WERI-Rb-1 (cell line): Measurements from ENCODE around the gene POMT1.

Source experiments
- DNase-seq: peaks from one replicate; pipeline ENCODE4 v3.0.0-alpha.2; 2020
- H3K27ac ChIP-seq: fragments of 250-450 bp; sonication (Bioruptor Pico); 2 replicates; pipeline ENCODE4 v1.5.1; 2020; ENCODE audit warnings: mild to moderate bottlenecking, moderate library complexity
- H3K27me3 ChIP-seq: fragments of 250-450 bp; sonication (Bioruptor Pico); 2 replicates; pipeline ENCODE4 v1.5.1; 2021; ENCODE audit warnings: mild to moderate bottlenecking, low read depth, moderate library complexity; ENCODE audit not compliant: insufficient read depth, severe bottlenecking
- H3K36me3 ChIP-seq: fragments of 250-450 bp; sonication (Bioruptor Pico); 2 replicates; pipeline ENCODE4 v1.5.1; 2020; ENCODE audit warnings: mild to moderate bottlenecking, moderate library complexity
- H3K4me3 ChIP-seq: 2 replicates; pipeline ENCODE4 v1.5.1; 2011; ENCODE audit warnings: low read depth, mild to moderate bottlenecking, control low read depth, low read length
- H3K9me3 ChIP-seq: fragments of 250-450 bp; sonication (Bioruptor Pico); 2 replicates; pipeline ENCODE4 v1.5.1; 2021; ENCODE audit warnings: mild to moderate bottlenecking, moderate library complexity; ENCODE audit not compliant: severe bottlenecking
- TF ChIP-seq, protein P1 (sequence below): IDR thresholded peaks from 2 replicates; pipeline ENCODE4 v1.5.1; 2011; ENCODE audit warnings: low read depth, mild to moderate bottlenecking, control low read depth, inconsistent platforms, low read length

Gene POMT1

DNA sequence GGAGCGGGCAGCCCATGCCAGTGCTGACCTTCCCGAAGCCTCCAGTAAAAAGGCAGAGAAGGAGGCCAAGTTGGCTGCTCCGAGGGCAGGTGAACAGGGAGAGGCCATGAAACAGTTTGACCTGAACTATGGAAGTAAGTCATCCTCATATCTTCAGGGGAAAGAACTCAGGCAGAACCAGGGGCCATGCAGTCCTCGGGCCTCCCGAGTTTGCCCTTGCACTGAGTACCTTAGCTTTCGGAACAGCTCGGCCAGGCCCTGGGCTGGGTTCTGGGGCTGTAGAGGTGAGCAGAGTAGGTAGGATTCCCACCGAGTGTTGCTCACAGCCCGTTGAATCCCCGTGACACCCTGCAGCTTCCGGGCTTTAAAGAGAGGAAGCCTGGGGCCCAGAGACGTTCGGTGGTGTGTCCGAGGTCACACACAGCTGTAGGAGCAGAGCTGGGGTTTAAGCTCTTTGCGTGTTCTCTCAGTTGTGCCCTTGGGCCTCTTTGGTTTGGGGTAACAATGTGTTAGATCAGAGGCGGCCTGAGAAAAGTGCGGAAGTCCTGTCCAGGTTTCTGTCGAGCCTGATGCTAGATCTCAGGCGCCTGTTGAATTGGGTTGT lies 24.8 kb upstream of the POMT1 start:
- H3K9me3 ChIP-seq, result no peaks in the 10 kb centered on the region
- no peak overlapping the region for H3K4me3 ChIP-seq
- TF ChIP-seq, protein P1, sequence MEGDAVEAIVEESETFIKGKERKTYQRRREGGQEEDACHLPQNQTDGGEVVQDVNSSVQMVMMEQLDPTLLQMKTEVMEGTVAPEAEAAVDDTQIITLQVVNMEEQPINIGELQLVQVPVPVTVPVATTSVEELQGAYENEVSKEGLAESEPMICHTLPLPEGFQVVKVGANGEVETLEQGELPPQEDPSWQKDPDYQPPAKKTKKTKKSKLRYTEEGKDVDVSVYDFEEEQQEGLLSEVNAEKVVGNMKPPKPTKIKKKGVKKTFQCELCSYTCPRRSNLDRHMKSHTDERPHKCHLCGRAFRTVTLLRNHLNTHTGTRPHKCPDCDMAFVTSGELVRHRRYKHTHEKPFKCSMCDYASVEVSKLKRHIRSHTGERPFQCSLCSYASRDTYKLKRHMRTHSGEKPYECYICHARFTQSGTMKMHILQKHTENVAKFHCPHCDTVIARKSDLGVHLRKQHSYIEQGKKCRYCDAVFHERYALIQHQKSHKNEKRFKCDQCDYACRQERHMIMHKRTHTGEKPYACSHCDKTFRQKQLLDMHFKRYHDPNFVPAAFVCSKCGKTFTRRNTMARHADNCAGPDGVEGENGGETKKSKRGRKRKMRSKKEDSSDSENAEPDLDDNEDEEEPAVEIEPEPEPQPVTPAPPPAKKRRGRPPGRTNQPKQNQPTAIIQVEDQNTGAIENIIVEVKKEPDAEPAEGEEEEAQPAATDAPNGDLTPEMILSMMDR, result no peak
- H3K36me3 ChIP-seq, result peaks cover 99% of the 10 kb centered on the region
- H3K27me3 ChIP-seq, result no peaks in the 10 kb centered on the region
- H3K27ac ChIP-seq, result no peak overlapping the region
- DNase-seq, result no peak

DNA sequence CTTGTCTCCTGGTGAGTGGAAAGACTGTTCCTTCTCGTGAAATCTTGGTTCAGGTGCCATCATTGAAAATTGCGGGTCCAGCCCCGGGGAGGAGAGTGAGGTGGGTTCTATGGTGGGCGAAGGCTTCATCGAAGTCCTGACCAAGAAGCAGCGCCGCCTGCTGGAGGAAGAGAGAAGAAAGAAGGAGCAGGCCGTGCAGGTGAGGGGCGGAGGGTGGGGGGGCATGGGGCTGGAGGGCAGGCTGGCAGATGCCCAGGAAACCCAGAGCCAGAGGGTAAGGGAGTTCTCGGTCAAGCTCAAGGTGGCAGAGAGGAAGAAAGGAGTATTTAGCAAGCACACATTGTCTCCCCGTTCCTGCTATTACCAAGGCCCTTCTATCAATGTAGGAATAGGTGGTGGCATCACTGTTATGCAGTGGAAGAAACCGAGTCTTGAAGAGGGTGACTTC lies 24.3 kb upstream of the POMT1 start:
- Histone ChIP-seq H3K36me3 (peaks cover 99% of the 10 kb centered on the region), H3K27ac (no peak overlapping the region), H3K9me3 (no peaks in the 10 kb centered on the region), H3K4me3 (no peak overlapping the region), H3K27me3 (no peaks in the 10 kb centered on the region)
- TF ChIP-seq, protein P1, result peak; percentile 74
- DNase-seq, result peak; percentile 81

DNA sequence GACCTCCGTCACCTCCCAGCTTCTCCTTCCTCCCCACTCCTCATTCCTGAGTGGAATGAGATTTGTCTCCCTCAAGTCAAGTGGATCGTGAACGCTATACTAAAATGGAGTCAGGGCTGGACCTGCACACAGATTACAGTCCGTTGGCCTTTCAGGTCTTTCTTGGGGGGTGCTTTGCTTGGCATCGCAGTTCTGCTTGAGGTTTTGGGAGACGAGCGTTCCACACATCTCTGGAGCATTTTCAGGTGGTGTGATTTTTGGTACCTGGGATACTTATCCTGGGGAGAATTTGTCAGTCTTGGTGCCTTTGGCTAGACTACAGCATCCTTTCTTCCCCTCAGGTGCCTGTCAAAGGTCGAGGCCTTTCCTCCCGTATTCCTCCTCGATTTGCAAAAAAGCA lies 23.8 kb upstream of the POMT1 start:
- DNase-seq, result no peak
- peaks cover 99% of the 10 kb centered on the region for H3K36me3 ChIP-seq
- no peaks in the 10 kb centered on the region for H3K9me3 ChIP-seq
- TF ChIP-seq, protein P1, result no peak
- H3K4me3 ChIP-seq, result no peak overlapping the region
- no peak overlapping the region for H3K27ac ChIP-seq
- H3K27me3 ChIP-seq, result no peaks in the 10 kb centered on the region

DNA sequence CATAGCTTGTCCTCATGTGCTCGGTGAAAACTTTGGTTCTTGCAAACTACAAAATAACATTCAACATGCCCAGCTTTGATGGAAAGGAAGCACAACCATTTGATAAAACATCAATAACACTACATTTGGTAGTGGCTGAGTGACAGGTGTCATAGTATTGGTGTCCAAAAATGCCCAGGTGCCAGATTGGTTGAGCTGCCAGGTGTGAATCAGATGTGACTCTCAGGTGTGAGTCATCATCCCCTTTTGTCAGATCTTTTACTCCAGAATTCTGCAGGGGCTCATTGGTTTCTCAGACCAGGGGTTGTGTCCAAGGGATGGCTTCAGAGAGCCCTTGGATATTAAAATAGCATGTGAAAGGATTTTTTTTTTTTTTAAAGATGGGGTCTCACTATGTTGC lies 22.5 kb upstream of the POMT1 start:
- Histone ChIP-seq H3K36me3 (peaks cover 99% of the 10 kb centered on the region), H3K27ac (no peak overlapping the region), H3K4me3 (no peak overlapping the region), H3K27me3 (no peaks in the 10 kb centered on the region), H3K9me3 (no peaks in the 10 kb centered on the region)
- no peak for DNase-seq
- TF ChIP-seq, protein P1, result no peak

DNA sequence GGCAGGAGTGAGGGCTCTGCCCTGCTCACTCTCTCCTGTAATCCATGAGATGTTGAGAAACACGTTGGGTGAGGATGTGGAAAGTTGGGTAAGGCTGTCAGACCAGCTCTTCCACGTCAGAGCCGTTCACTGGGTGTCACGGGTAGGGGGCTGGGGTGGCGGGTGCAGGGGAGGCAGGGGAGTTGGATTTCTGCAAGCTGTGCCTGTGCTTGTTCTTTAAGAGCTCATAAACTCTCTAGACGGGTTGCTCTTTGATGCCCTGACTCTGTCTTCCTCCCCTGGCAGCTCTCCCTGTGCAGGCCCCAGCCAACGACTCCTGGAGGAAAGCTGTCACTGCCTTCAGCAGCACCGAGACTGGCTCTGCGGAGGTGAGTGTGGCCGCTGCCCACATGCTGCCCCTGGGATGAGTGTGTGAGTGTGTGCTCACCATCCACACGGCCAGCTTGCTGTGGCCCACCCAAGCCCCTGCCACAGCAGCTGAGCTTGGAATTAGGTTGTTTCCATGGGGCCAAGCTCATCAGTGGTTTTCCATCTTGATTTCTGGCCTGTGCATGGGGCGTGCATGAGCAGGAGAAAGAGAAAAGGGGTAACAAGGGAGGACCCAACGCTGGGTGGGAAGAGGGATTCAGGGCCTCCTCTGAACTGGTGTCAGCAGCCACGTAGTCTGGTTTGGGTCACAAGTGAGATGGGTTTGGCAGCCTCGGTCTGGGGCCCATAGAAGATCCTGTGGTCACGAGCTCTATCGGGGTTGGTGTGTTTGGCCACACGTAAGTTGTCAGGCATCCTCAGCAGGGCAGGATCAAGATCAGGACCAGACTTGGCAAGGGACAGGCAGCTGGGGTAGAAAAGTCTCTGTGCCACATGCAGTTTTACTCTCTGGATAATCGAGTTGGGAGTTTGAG lies 21.0 kb upstream of the POMT1 start:
- DNase-seq, result no peak
- Histone ChIP-seq H3K27me3 (no peaks in the 10 kb centered on the region), H3K36me3 (peaks cover 99% of the 10 kb centered on the region), H3K27ac (no peak overlapping the region), H3K9me3 (no peaks in the 10 kb centered on the region), H3K4me3 (no peak overlapping the region)
- TF ChIP-seq, protein P1, result no peak
